Psoas muscle (tissue), 8 donors: ENCODE data around the gene C1orf94. TPM values are rescaled to one million over a fixed set of nuclear protein-coding genes. Genes with fewer than 3 reads are reported as not detected.
A peak's percentile ranks its signal among the peaks of the same experiment; 100 is the strongest.
"Not testable (repeated sequence)": the region's sequence is repeated elsewhere in the genome, so short reads cannot be mapped to it uniquely, and the experiment has no call there.

Experiments
- ATAC-seq, 4 donors: fragments of 200-7000 bp; cut with Tn5 transposase; one replicate each; pipeline ENCODE4 v1.9.1; 2020; ENCODE audit warnings: moderate library complexity in 3 of 4, mild to moderate bottlenecking in 2 of 4
- DNase-seq, 2 donors: peaks; one replicate each; pipeline ENCODE4 v3.0.0-alpha.2; 2020
- H3K27ac ChIP-seq: fragments of 200-600 bp; one replicate; pipeline ENCODE4 v1.8.0; 2022
- H3K27me3 ChIP-seq, 3 donors: fragments of 200-600 bp in 1 of 3; one replicate each; pipeline versions ENCODE4 v1.6.1 to v1.8.0; 2013 to 2022; ENCODE audit warnings: low read length in 2 of 3, mild to moderate bottlenecking in 2 of 3, moderate library complexity in 1 of 3; ENCODE audit not compliant: insufficient read depth in 3 of 3
- H3K36me3 ChIP-seq, 2 donors: fragments of 200-600 bp in 1 of 2; one replicate each; pipeline versions ENCODE4 v1.6.1 to v1.8.0; 2013 to 2022; ENCODE audit warnings: low read depth in 1 of 2, mild to moderate bottlenecking in 1 of 2, moderate library complexity in 1 of 2; ENCODE audit not compliant: insufficient read depth in 1 of 2
- H3K4me1 ChIP-seq: fragments of 200-600 bp; one replicate; pipeline ENCODE4 v1.8.0; 2022
- H3K4me3 ChIP-seq: fragments of 200-600 bp; one replicate; pipeline ENCODE4 v1.8.0; 2022; ENCODE audit warnings: mild to moderate bottlenecking
- H3K9me3 ChIP-seq: fragments of 200-600 bp; one replicate; pipeline ENCODE4 v1.8.0; 2022
- CTCF ChIP-seq: fragments of 200-600 bp; IDR thresholded peaks from one replicate; pipeline ENCODE4 v1.8.0; 2022; ENCODE audit warnings: antibody characterized with exemption
- WGBS, 3 donors: extraction: QIAGEN DNeasy Blood & Tissue Kit; methylation state at CpG; one replicate each; pipeline versions ENCODE4 v1.1.6 to v1.1.7; 2013; 5-methylcytosine and 5-hydroxymethylcytosine counted together
- intact Hi-C, 2 donors: fragments of 100-400 bp; cut with DNase I; formaldehyde crosslinking; loops; one replicate each; pipeline versions ENCODE4 v1.11.0 to v1.14.2; 2022
- polyA plus RNA-seq, 3 donors: library from polyadenylated mRNA; stranded (reverse); fragments of 200-250 nt; gene quantifications; one replicate each; pipeline ENCODE4 v1.2.3, GENCODE V29; 2013
- total RNA-seq, 4 donors: library from RNA; stranded (reverse); fragmentation: NEBNext Ultra II Directional in 2 of 4; extraction: Animal tissue kit (Norgen Biotek cat#: 25700) in 2 of 4; gene quantifications; one replicate each; pipeline versions ENCODE4 v1.2.1 to v1.2.4, GENCODE V29; 2021 to 2023
- donor health status: healthy with polysubstance abuse.
- donor health status: DM: no; HTN: no; CAD: no; lungs with moderate emphysema.
- donor health status: Bipolar disorder and iron deficiency.
- donor health status: healthy.
- donor health status: DM: yes; HTN: yes; CAD: no.
- donor health status: DM: no; HTN: no; CAD: no.
- donor health status: DM: no; HTN: no; CAD: no.
- donor health status: DM: yes; HTN: yes; CAD: no.

C1orf94 gene
- total and polyA plus RNA-seq, 7 donors = 0.01 TPM; not detected in 6

DNA sequence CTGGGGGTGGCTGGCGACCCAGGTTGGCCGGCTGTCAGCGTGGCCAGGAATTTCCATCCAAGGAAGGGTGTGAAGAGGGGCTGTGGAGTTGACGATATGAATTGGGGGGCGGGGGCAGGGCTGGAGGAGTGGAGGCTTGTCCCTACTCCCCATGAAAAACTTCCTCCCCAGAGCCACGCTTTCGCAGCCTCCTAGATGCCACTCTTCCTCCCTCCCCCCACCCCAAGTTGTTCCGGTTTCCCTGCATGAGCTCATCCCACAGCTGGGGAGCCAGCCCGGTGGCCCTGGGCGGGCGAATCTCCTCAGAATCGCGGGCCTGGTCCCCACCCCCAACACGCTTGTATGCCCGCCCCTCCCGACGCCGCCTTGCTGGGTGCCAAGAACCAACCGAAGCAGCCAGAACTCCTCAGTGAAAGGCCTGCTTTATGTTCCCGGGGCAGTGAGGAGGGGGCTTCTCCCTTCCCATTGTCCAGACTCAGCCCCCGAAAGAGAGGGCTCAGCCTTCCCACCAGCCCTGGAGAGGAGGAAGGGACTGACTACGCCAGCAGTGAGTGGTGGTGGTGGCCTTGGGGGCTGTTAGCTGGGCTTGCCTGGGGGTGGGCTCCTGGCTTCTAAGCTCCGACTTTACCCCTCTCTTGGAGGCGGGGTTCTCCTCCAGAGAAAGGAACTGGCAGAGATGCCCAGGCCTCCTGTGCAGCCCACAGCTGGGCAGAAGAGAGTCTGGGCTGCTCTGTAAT is 9.9 kb upstream of the C1orf94 start:
- no peaks in the 10 kb centered on the region for H3K36me3 ChIP-seq
- H3K4me3 ChIP-seq = no peak overlapping the region
- DNase-seq (peak in 1 of 2 donors; percentile 37), ATAC-seq (no peak)
- H3K27ac ChIP-seq = no peak overlapping the region
- 1 to 5% (median 2%) methylated on average over 23 to 24 of the region's 24 CpGs for WGBS, 3 donors
- H3K4me1 ChIP-seq = peaks cover 7% of the 10 kb centered on the region
- H3K27me3 ChIP-seq = peaks cover 0 to 85% (median 25%) of the 10 kb centered on the region in 3 donors
- no peaks in the 10 kb centered on the region for H3K9me3 ChIP-seq
- no peak for TF ChIP-seq CTCF
- intact Hi-C loops = no loop called here

DNA sequence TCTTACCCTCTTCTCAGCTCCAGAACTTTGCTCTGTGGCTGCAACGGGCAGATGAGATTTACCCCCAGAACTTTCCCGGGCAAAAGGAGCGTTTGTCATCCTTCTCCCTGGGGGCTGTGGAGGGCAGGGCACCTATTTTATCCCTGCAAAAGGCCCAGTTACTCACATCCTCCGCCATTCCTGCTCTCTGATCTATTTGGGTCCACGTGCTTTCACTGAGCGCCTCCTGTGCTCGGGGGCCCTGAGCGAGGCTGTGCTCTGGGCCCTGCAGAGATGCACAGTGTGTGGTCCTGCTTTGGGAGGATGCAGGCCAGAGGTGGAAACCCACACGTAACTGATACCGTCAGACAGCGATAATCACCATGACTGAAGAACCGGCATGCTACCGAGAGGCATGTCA is 9.3 kb upstream of the C1orf94 start:
- WGBS, 3 donors = 32 to 44% (median 37%) methylated on average over 13 of the region's 13 CpGs
- TF ChIP-seq CTCF = no peak
- Histone ChIP-seq H3K27ac (no peak overlapping the region), H3K36me3 (no peaks in the 10 kb centered on the region), H3K9me3 (no peaks in the 10 kb centered on the region), H3K4me3 (no peak overlapping the region), H3K27me3 (peaks cover 0 to 80% (median 24%) of the 10 kb centered on the region in 3 donors), H3K4me1 (peaks cover 7% of the 10 kb centered on the region)
- intact Hi-C loops = no loop called here
- no peak for DNase-seq
- ATAC-seq = no peak

GRCh38 chr1:34175744-34176143 is 963 bp upstream of the C1orf94 start:
- no peak overlapping the region for H3K27ac ChIP-seq
- no peak for TF ChIP-seq CTCF
- intact Hi-C loops = no loop called here
- H3K36me3 ChIP-seq = no peaks in the 10 kb centered on the region
- no peaks in the 10 kb centered on the region for H3K4me1 ChIP-seq
- no peaks in the 10 kb centered on the region for H3K9me3 ChIP-seq
- whole genome bisulfite sequencing, 3 donors = 89 to 92% (median 91%) methylated on average over 6 of the region's 6 CpGs
- ATAC-seq = no peak
- H3K27me3 ChIP-seq = peaks cover 0 to 61% (median 8%) of the 10 kb centered on the region in 3 donors
- H3K4me3 ChIP-seq = no peak overlapping the region
- DNase-seq = no peak

GRCh38 chr1:34178072-34178471 is 1.4 kb downstream of the C1orf94 start:
- ATAC-seq = no peak
- Histone ChIP-seq H3K27ac (no peak overlapping the region), H3K4me1 (no peaks in the 10 kb centered on the region), H3K36me3 (no peaks in the 10 kb centered on the region), H3K27me3 (peaks cover 0 to 59% (median 8%) of the 10 kb centered on the region in 3 donors), H3K9me3 (no peaks in the 10 kb centered on the region), H3K4me3 (no peak overlapping the region)
- no peak for TF ChIP-seq CTCF
- no peak for DNase-seq
- intact Hi-C loops = no loop called here
- WGBS, 3 donors = 44 to 54% (median 54%) methylated on average over 2 of the region's 2 CpGs

DNA sequence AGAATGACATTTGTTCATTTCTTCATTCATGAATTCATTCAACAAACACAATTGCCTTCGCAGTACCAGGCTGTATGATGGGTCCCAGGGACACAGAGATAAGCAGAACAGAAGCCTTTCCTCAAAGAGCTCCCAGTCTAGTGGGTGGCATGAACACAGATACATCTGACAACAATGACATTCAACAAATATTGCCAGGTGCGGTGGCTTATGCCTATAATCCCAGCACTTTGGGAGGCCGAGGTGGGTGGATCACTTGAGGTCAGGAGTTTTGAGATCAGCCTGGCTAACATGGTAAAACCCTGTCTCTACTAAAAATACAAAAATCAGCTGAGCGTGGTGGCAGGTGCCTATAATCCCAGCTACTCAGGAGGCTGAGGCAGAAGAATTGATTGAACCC is 6.7 kb downstream of the C1orf94 start:
- H3K4me3 ChIP-seq, H3K36me3 ChIP-seq, H3K4me1 ChIP-seq, H3K27ac ChIP-seq, H3K9me3 ChIP-seq, ATAC-seq, DNase-seq, intact Hi-C loops: not testable (repeated sequence)
- 63 to 74% (median 73%) methylated on average over 4 of the region's 4 CpGs for WGBS, 3 donors
- peaks cover 0 to 35% (median 0%) of the 10 kb centered on the region in 3 donors for H3K27me3 ChIP-seq
